Panc1 (cell line): ENCODE data around the gene TPD52L3. TPM values are rescaled to one million over a fixed set of nuclear protein-coding genes. Genes with fewer than 3 reads are reported as not detected.

Experiments
- ATAC-seq: fragments of 200-7000 bp; cut with Tn5 transposase; 2 replicates; pipeline ENCODE4 v1.9.1; 2020; ENCODE audit warnings: mild to moderate bottlenecking, moderate library complexity
- BruUV-seq: library from RNA; stranded (reverse); fragments of 400-500 nt; replicated peaks from 2 replicates; lab custom pipeline; 2021; lab: Mats Ljungman, UMichigan
- CTCF ChIA-PET: fragments of 300-600 bp; sonication (Branson Sonifier 250); formaldehyde crosslinking; loops from one replicate; lab custom pipeline; 2022; ENCODE audit warnings: antibody characterized with exemption; lab: Charles Lee
- POLR2A ChIA-PET: fragments of 300-600 bp; sonication (Branson Sonifier 250); formaldehyde crosslinking; loops from one replicate; lab custom pipeline; 2022; ENCODE audit warnings: antibody characterized with exemption; lab: Charles Lee
- DNase-seq: peaks from one replicate; pipeline ENCODE4 v3.0.0-alpha.2; 2010; ENCODE audit warnings: low read depth, low spot score
- H3K27ac ChIP-seq: 2 replicates; pipeline ENCODE4 v1.5.1; 2011; ENCODE audit warnings: mild to moderate bottlenecking, low read length, inconsistent platforms
- H3K27me3 ChIP-seq: fragments of 200-500 bp; sonication (Bioruptor generic); 2 replicates; pipeline ENCODE4 v1.6.0; 2014; ENCODE audit warnings: low read length, inconsistent platforms; ENCODE audit not compliant: control insufficient read depth, insufficient read depth
- H3K36me3 ChIP-seq: fragments of 200-500 bp; sonication (Bioruptor generic); 2 replicates; pipeline ENCODE4 v1.5.1; 2014; ENCODE audit warnings: inconsistent platforms, mild to moderate bottlenecking, low read length, moderate library complexity; ENCODE audit not compliant: control insufficient read depth, insufficient read depth
- H3K4me1 ChIP-seq: 2 replicates; pipeline ENCODE4 v1.5.1; 2011; ENCODE audit warnings: inconsistent platforms, mild to moderate bottlenecking, low read length, moderate library complexity; ENCODE audit not compliant: control insufficient read depth, insufficient read depth
- H3K4me3 ChIP-seq, 2 experiments: 2 replicates each; pipeline ENCODE4 v1.5.1; 2011 to 2012; ENCODE audit warnings: low read depth in 2 of 2, low read length in 2 of 2, mild to moderate bottlenecking in 2 of 2, inconsistent platforms in 1 of 2, moderate library complexity in 1 of 2
- H3K9me3 ChIP-seq: fragments of 200-500 bp; sonication (Bioruptor generic); 2 replicates; pipeline ENCODE4 v1.5.1; 2014; ENCODE audit warnings: low read depth, mild to moderate bottlenecking, inconsistent platforms, low read length, moderate library complexity; ENCODE audit not compliant: control insufficient read depth, insufficient read depth
- CTCF ChIP-seq: fragments of 450-650 bp; IDR thresholded peaks from 2 replicates; pipeline ENCODE4 v1.5.1; 2017; ENCODE audit warnings: mild to moderate bottlenecking
- POLR2AphosphoS5 ChIP-seq: IDR thresholded peaks from 2 replicates; pipeline ENCODE4 v1.6.1; 2012; ENCODE audit warnings: mild to moderate bottlenecking, low read depth, low read length, moderate library complexity
- SIN3A ChIP-seq: IDR thresholded peaks from 2 replicates; pipeline ENCODE4 v1.6.1; 2012; ENCODE audit warnings: low read depth, mild to moderate bottlenecking, low read length, moderate library complexity, borderline replicate concordance; ENCODE audit not compliant: insufficient read depth
- in situ Hi-C: cut with HindIII; loops from 2 replicates; pipeline ENCODE4 v1.10.0; 2016; ENCODE audit warnings: low sequenced_read_pairs, low pct_unique_long_range_greater_than_20kb
- intact Hi-C: fragments of 100-400 bp; cut with micrococcal nuclease; formaldehyde crosslinking; loops from one replicate; pipeline ENCODE4 v1.10.0; 2022; ENCODE audit not compliant: unreplicated experiment
- total RNA-seq: library from RNA; stranded (reverse); gene quantifications from one replicate; pipeline ENCODE4 v1.2.1, GENCODE V29; 2021; ENCODE audit not compliant: unreplicated experiment
- TF ChIP-seq, protein P1 (sequence below), 2 experiments: IDR thresholded peaks; 2 replicates each; pipeline ENCODE4 v1.6.1; 2011 to 2012; ENCODE audit warnings: low read depth in 2 of 2, control low read depth in 1 of 2, low read length in 1 of 2, mild to moderate bottlenecking in 1 of 2, moderate library complexity in 1 of 2; ENCODE audit not compliant: insufficient read depth in 1 of 2

Gene TPD52L3
- total RNA-seq, 1 experiment from 2014 or later = not detected

- DNase-seq (peak; percentile 12), ATAC-seq (no peak)
- Histone ChIP-seq H3K4me1 (no peaks in the 10 kb centered on the region), H3K36me3 (no peaks in the 10 kb centered on the region), H3K4me3 (no peak overlapping the region), H3K9me3 (no peaks in the 10 kb centered on the region), H3K27ac (no peak overlapping the region), H3K27me3 (no peaks in the 10 kb centered on the region)
- intact Hi-C loops = no loop called here
- CTCF ChIA-PET = no interaction called here
- in situ Hi-C loops = no loop called here
- no TSS peak for BruUV-seq
- TF ChIP-seq, protein P1, sequence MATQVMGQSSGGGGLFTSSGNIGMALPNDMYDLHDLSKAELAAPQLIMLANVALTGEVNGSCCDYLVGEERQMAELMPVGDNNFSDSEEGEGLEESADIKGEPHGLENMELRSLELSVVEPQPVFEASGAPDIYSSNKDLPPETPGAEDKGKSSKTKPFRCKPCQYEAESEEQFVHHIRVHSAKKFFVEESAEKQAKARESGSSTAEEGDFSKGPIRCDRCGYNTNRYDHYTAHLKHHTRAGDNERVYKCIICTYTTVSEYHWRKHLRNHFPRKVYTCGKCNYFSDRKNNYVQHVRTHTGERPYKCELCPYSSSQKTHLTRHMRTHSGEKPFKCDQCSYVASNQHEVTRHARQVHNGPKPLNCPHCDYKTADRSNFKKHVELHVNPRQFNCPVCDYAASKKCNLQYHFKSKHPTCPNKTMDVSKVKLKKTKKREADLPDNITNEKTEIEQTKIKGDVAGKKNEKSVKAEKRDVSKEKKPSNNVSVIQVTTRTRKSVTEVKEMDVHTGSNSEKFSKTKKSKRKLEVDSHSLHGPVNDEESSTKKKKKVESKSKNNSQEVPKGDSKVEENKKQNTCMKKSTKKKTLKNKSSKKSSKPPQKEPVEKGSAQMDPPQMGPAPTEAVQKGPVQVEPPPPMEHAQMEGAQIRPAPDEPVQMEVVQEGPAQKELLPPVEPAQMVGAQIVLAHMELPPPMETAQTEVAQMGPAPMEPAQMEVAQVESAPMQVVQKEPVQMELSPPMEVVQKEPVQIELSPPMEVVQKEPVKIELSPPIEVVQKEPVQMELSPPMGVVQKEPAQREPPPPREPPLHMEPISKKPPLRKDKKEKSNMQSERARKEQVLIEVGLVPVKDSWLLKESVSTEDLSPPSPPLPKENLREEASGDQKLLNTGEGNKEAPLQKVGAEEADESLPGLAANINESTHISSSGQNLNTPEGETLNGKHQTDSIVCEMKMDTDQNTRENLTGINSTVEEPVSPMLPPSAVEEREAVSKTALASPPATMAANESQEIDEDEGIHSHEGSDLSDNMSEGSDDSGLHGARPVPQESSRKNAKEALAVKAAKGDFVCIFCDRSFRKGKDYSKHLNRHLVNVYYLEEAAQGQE (IDR thresholded peaks at IDR 0.05; ENCODE audit: insufficient read depth in 1 of 2, low read depth in 2 of 2, low read length in 1 of 2) = no peak
- TF ChIP-seq CTCF = peak; percentile 30; the same call in 1 of the 2 replicates
- POLR2A ChIA-PET = no interaction called here
Observed at GRCh38 chr9:6305954-6306563, 22.1 kb upstream of the TPD52L3 start.

DNA sequence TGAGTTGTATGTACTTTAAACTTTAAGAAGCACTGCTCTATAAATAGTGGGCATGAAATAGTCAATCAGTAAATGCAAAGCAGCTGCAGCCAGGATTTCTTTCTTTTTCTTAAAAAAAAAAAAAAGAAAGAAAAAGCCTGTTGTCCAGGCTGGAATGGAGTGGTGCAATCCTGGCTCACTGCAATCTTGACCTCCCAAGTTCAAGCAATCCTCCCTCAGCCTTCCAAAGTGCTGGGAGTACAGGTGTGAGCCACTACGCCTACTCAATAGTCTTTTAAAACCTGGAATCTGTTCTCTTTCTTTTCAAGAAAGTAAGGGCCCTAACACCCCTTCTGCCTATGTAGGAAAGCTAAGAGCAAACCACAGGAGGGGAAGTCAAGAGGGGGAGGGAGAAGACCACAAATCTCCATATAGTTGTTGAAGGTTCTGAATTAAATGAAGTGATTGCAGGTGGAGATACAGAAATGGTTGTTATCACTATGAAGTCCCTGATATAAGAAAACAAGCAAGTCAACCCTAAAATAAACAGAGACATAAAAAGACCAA, 20.6 kb upstream of the TPD52L3 start:
- ATAC-seq (no peak), DNase-seq (no peak)
- TF ChIP-seq POLR2AphosphoS5 (no peak), SIN3A (no peak)
- Histone ChIP-seq H3K4me3 (no peak overlapping the region), H3K36me3 (no peaks in the 10 kb centered on the region), H3K27me3 (no peaks in the 10 kb centered on the region), H3K9me3 (no peaks in the 10 kb centered on the region), H3K4me1 (no peaks in the 10 kb centered on the region), H3K27ac (no peak overlapping the region)
- BruUV-seq = no TSS peak
- intact Hi-C loops (no loop called here), in situ Hi-C loops (no loop called here)
- ChIA-PET POLR2A (no interaction called here), CTCF (no interaction called here)

GRCh38 chr9:6330958-6331634, 2.9 kb downstream of the TPD52L3 start:
- H3K4me1 ChIP-seq = no peaks in the 10 kb centered on the region
- TF ChIP-seq, protein P1 (IDR thresholded peaks at IDR 0.05; ENCODE audit: insufficient read depth in 1 of 2, low read depth in 2 of 2, low read length in 1 of 2) = no peak
- TF ChIP-seq POLR2AphosphoS5 (no peak), SIN3A (no peak)
- POLR2A ChIA-PET = no interaction called here
- H3K27ac ChIP-seq = no peak overlapping the region
- no TSS peak for BruUV-seq
- intact Hi-C loops (no loop called here), in situ Hi-C loops (no loop called here)
- no peak overlapping the region for H3K4me3 ChIP-seq
- DNase-seq (no peak), ATAC-seq (no peak)
- CTCF ChIA-PET = no interaction called here
- H3K36me3 ChIP-seq = no peaks in the 10 kb centered on the region
- no peaks in the 10 kb centered on the region for H3K27me3 ChIP-seq
- H3K9me3 ChIP-seq = no peaks in the 10 kb centered on the region
